Nucleus accumbens (tissue), 56 donors: ENCODE data around the gene TMC7.

Source experiments
- DNase-seq, 56 donors: peaks; one replicate each; lab custom pipeline; 2025; lab: John Stamatoyannopoulos, UW

Gene TMC7

DNA sequence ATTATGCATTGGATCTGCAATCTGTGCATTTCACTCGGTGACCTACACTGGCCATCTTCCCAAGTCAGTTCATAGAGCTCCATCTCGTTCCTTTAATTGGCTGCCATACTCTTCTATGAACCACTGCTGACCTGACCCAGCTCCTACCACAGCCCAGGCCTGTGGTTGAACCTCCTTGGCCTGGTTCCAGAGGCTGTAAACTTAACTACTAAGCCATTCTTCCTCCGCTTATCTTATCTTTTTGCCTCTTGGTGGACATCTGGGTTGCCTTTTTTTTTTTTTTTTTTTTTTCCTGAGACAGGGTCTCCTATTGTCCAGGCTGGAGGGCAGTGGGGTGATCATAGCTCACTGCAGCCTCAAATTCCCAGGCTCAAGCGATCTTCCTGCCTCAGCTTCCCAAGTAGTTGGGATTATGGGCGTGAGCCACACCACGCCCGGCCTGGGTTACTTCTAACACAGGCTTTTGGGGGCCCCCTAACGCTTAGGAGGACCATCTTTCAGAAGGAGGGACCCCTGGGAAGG is 102.0 kb downstream of the TMC7 start:
- DNase-seq, result no peak

- DNase-seq, result peak in 54 of 56 donors; percentile 7 to 87 (median 66)
Measured at GRCh38 chr16:19086322-19087199, 102.8 kb downstream of the TMC7 start.

GRCh38 chr16:19088341-19088916 is 104.7 kb downstream of the TMC7 start:
- no peak for DNase-seq

- DNase-seq, result no peak
Measured at GRCh38 chr16:19089410-19089955, 105.7 kb downstream of the TMC7 start.

DNA sequence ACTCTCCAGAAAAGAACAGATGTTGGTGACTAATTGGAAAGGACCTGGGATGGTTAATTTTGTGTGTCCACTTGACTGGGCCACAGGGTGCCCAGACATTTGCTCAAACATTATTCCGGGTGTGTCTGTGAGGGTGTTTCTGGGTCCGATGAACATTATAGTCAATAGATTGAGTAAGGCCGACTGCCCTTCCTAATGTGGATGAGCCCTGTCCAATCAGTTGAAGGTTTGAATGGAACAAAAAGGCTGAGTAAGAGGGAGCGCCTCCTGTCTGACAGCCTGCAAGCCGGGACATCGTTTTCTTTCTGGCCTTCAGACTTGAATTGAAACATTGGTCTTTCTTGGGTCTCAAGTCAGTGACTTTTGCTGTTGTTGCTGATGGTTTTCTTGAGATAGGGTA is 107.2 kb downstream of the TMC7 start:
- no peak for DNase-seq

GRCh38 chr16:19092653-19093410 is 109.1 kb downstream of the TMC7 start:
- no peak for DNase-seq

DNA sequence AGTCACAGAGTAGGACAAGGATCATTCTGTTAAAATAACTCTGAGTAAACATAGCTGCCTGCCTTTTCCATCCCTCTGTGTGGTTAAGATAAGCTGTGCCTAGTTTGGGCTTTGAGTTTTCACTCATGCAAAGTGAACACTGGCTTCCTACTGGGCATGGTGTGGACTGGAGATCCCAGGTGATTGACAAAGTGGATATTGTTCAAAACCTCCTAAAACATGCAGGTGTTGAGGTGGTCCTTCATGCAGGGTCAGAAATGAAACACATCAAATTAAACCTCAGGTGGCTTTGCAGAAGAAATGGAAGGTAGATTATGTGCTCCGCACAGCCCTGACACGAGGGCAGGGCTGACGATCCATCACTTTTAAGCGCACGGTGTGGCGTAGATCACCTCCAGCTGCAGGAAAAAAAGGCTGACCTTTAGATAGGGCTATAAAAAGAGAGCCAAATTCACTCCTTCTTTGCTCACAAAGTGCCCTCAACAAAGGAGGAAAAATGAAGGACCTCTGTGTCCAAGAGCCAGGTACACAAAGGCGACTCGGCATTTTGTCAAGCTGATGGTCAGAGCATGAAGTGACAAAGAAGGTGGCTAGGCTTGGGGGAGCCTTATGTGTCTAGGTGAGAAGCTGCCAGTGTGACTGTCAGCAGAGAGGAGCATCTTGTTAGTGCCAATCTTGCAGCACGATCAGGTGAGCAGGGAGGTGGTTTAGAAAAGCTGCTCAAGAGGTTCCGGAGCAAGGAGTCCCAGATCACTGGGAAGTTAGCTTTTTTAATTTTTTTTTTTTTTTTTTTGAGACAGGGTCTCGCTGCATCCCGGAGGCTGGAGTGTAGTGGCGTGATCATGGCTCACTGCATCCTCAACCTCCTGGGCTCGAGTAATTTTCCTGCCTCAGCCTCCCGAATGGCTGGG is 110.2 kb downstream of the TMC7 start:
- no peak for DNase-seq

GRCh38 chr16:19094542-19095365 is 111.0 kb downstream of the TMC7 start:
- peak in 1 of 56 donors; percentile 1 for DNase-seq

GRCh38 chr16:19095654-19096053 is 111.9 kb downstream of the TMC7 start:
- DNase-seq, result no peak

GRCh38 chr16:19098173-19098572 is 114.4 kb downstream of the TMC7 start:
- no peak for DNase-seq

DNA sequence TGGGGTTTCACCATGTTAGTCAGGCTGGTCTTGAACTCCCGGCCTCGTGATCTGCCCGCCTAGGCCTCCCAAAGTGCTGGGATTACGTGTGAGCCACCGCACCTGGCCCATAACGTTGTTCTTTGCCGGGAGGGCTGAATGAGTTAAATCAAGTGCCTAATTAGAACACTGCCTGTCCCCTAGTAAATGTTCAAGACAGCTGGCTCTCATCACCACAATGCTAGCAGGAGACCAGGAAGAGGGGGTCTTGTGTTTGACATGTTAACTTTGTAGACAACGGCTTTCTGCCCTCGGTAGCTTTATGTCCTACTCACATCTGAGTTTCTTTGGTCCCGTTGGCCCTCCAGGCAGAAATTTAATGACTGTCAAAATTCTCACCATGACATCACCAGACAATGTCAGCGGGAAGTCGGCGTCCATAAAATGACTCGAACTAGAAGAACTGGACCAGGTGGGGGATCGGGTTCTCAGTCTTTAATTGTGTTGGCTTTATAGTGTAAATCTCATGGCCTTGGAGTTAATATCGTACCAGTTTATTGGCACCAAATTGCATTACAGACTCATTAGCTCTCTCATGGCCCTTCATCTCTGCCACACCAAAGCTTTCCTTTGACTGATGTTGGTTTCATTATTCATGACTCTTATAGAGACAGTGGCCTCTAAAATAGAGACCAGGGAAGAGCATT is 118.6 kb downstream of the TMC7 start:
- DNase-seq, result no peak

- DNase-seq, result no peak
Measured at GRCh38 chr16:19104607-19105006, 120.9 kb downstream of the TMC7 start.

DNA sequence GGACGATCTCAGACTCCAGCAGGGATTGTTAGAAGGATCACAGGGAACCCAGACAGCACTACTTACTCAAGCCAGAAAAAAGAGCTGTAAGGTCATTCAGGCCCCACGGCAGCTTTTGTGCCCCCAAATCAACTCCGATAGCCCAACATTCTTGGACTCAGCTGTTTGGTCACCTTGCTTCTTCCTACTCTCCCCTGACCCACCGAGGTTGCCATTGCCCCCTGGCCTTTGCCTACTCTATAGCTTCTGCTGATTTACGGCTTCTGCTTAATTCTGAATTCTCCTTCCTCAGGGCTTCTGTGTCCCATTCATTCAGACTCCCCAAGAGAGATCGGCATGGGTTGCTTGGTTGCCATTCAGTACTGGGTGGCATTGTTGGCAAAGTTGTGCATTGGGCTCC is 121.4 kb downstream of the TMC7 start:
- DNase-seq, result no peak

DNA sequence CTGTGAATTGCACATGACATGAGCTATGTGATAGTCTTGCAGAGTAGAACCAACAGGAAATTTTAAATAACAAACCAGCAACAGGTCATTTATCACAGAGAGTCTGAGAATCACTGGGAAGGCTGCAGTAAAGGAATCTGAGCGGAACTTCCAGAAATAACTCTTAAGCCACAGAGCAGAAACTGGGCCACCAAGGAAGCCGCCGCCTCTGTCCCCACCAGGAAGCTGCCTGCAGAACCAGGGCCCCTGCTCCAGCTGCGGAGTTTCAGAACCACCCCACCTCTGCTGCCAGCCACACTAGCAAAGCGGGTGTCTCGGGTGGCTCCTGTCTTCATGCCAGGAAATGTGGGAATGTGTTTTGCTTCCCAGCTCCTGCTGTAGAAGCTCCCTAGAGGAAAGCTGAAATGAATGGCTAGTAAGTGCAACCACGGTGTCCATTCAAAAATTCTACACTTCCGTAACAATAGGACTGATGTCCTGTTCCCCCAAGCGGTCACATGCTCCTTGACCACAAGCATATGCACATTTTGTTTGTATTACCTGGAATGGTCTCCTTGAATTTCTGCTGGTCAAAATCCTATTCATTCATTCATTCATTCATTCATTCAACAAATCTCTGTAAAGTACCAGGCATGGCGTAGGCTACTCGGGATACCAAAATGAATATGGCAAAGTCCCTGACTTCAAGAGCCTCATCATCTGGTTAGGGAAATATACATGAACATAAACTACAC is 122.3 kb downstream of the TMC7 start:
- peak in 1 of 56 donors; percentile 13 for DNase-seq

DNA sequence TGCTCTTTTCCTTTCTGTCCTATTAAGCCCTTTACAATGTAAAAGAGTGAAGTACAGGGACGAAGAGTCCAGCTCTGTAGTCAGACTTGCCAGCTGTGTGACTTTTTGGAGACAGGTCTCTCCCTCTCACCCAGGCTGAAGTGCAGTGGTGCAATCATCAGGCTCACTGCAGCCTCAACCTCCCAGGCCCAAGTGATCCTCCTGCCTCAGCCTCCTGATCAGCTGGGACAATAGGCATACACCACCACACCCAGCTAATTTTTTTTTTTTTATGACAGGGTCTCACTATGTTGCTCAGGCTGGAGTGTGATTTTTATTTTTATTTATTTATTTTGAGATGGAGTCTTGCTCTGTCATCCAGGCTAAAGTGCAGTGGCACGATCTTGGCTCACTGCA is 122.9 kb downstream of the TMC7 start:
- no peak for DNase-seq

DNA sequence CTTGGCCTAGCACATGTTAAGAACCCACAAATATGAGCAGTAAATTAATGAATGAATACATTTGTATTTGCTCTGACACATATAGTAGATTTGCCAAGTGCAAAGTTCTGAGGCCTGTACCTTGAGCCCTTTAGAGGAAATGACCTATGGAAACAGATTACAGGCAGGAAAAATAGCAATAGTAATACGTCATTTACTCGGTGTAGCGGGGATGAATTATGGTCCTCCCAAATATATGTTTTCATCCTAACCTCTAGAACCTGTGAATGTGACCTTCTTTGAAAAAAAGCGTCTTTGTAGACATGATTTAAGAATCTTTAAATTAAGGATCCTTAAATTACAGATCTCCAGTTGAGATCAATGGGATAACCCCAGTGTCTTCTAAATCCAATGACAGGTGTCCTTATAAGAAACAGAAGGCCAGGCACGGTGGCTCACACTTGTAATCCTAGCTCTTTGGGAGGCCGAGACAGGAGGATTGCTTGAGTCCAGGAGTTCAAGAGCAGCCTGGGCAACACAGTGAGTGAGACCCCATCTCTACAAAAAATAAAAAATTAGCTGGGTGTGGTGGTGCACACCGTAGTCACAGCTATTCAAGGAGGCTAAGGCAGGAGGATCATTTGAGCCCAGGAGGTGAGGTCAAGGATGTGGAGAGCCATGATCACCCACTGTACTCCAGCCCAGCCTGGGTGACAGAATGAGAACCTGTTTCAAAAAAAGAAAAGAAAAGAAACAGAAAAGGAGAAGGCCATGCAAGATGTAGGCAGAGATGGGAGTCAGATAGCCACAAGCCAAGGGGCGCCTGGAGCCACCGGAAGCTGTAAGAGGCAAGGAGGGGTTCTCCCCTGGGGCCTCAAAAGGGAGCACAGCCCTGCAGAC is 124.9 kb downstream of the TMC7 start:
- no peak for DNase-seq

- no peak for DNase-seq
Measured at GRCh38 chr16:19109288-19109664, 125.5 kb downstream of the TMC7 start.
